H9 (cell line): ENCODE data around the gene EFNA5. TPM values are rescaled to one million over a fixed set of nuclear protein-coding genes. Genes with fewer than 3 reads are reported as not detected.

Experiments
- DNase-seq: peaks from one replicate; pipeline ENCODE4 v3.0.0-alpha.2; 2017
- H2AFZ ChIP-seq: one replicate; pipeline ENCODE4 v1.6.1; 2013; ENCODE audit warnings: mild to moderate bottlenecking, low read length, control low read depth, moderate library complexity
- H2AK5ac ChIP-seq: 2 replicates; pipeline ENCODE4 v1.6.1; 2013; ENCODE audit warnings: low read length, control low read depth, mixed read lengths; ENCODE audit not compliant: insufficient read length
- H2BK120ac ChIP-seq: one replicate; pipeline ENCODE4 v1.6.1; 2013; ENCODE audit warnings: low read depth, mild to moderate bottlenecking, low read length, control low read depth, inconsistent platforms; ENCODE audit not compliant: poor library complexity, severe bottlenecking
- H2BK12ac ChIP-seq: 2 replicates; pipeline ENCODE4 v1.6.1; 2013; ENCODE audit warnings: low read length, control low read depth, mixed read lengths, low read depth; ENCODE audit not compliant: insufficient read length
- H2BK15ac ChIP-seq: 2 replicates; pipeline ENCODE4 v1.6.1; 2013; ENCODE audit warnings: low read depth, low read length, control low read depth
- H2BK20ac ChIP-seq: one replicate; pipeline ENCODE4 v1.6.1; 2013; ENCODE audit warnings: low read depth, mild to moderate bottlenecking, low read length, control low read depth, inconsistent platforms; ENCODE audit not compliant: poor library complexity, severe bottlenecking
- H2BK5ac ChIP-seq: 2 replicates; pipeline ENCODE4 v1.6.1; 2013; ENCODE audit warnings: low read length, control low read depth, mixed read lengths; ENCODE audit not compliant: insufficient read length
- H3K14ac ChIP-seq: 2 replicates; pipeline ENCODE4 v1.6.1; 2013; ENCODE audit warnings: low read length, control low read depth; ENCODE audit not compliant: insufficient read depth
- H3K18ac ChIP-seq: 2 replicates; pipeline ENCODE4 v1.6.1; 2013; ENCODE audit warnings: low read depth, mild to moderate bottlenecking, mixed read lengths, low read length, control low read depth; ENCODE audit not compliant: insufficient read length
- H3K23ac ChIP-seq: 2 replicates; pipeline ENCODE4 v1.6.1; 2013; ENCODE audit warnings: low read length, control low read depth, mixed read lengths, low read depth; ENCODE audit not compliant: insufficient read length
- H3K23me2 ChIP-seq: 2 replicates; pipeline ENCODE4 v1.6.1; 2013; ENCODE audit warnings: low read depth, mild to moderate bottlenecking, mixed read lengths, low read length, control low read depth; ENCODE audit not compliant: insufficient read length, poor library complexity, severe bottlenecking
- H3K27ac ChIP-seq: 2 replicates; pipeline ENCODE4 v1.5.1; 2013; ENCODE audit warnings: low read length, control low read depth, mixed read lengths, low read depth; ENCODE audit not compliant: insufficient read length
- H3K27me3 ChIP-seq: 2 replicates; pipeline ENCODE4 v1.6.1; 2013; ENCODE audit warnings: low read length, control low read depth, inconsistent platforms; ENCODE audit not compliant: insufficient read depth
- H3K4ac ChIP-seq: 2 replicates; pipeline ENCODE4 v1.6.1; 2013; ENCODE audit warnings: low read depth, mild to moderate bottlenecking, control low read depth, inconsistent platforms, low read length, moderate library complexity
- H3K4me1 ChIP-seq: 2 replicates; pipeline ENCODE4 v1.6.1; 2013; ENCODE audit warnings: low read length, control low read depth, inconsistent platforms; ENCODE audit not compliant: insufficient read depth
- H3K4me2 ChIP-seq: 2 replicates; pipeline ENCODE4 v1.6.1; 2013; ENCODE audit warnings: low read length, control low read depth, mixed read lengths; ENCODE audit not compliant: insufficient read length, insufficient read depth
- H3K56ac ChIP-seq: 2 replicates; pipeline ENCODE4 v1.6.1; 2013; ENCODE audit warnings: low read depth, mild to moderate bottlenecking, mixed read lengths, low read length, control low read depth; ENCODE audit not compliant: insufficient read length
- H3K79me1 ChIP-seq: 2 replicates; pipeline ENCODE4 v1.6.1; 2013; ENCODE audit warnings: low read depth, mild to moderate bottlenecking, moderate library complexity, low read length, control low read depth, inconsistent platforms; ENCODE audit not compliant: insufficient read depth, poor library complexity, severe bottlenecking
- H3K79me2 ChIP-seq: 2 replicates; pipeline ENCODE4 v1.6.1; 2013; ENCODE audit warnings: low read length, control low read depth, inconsistent platforms; ENCODE audit not compliant: insufficient read depth
- H3K9ac ChIP-seq: 2 replicates; pipeline ENCODE4 v1.6.1; 2013; ENCODE audit warnings: low read length, control low read depth, mixed read lengths; ENCODE audit not compliant: insufficient read length; ENCODE audit errors: extremely low read depth
- H3K9me3 ChIP-seq: one replicate; pipeline ENCODE4 v1.6.1; 2013; ENCODE audit warnings: low read depth, low read length, inconsistent platforms; ENCODE audit not compliant: control insufficient read depth
- H3T11ph ChIP-seq: one replicate; pipeline ENCODE4 v1.6.1; 2013; ENCODE audit warnings: mild to moderate bottlenecking, low read length, control low read depth, inconsistent platforms
- H4K20me1 ChIP-seq: one replicate; pipeline ENCODE4 v1.6.1; 2013; ENCODE audit not compliant: control insufficient read depth, insufficient read length, insufficient read depth
- H4K5ac ChIP-seq: 2 replicates; pipeline ENCODE4 v1.6.1; 2013; ENCODE audit warnings: low read depth, mild to moderate bottlenecking, mixed read lengths, low read length, control low read depth; ENCODE audit not compliant: insufficient read length
- H4K8ac ChIP-seq: replicated peaks from 2 replicates; pipeline ENCODE4 v1.6.1; 2013; ENCODE audit warnings: low read length, control low read depth, mixed read lengths, low read depth; ENCODE audit not compliant: insufficient read length
- H4K91ac ChIP-seq: 2 replicates; pipeline ENCODE4 v1.6.1; 2013; ENCODE audit warnings: low read depth, mild to moderate bottlenecking, moderate library complexity, mixed read lengths, low read length, control low read depth; ENCODE audit not compliant: insufficient read length
- H3K27ac Mint-ChIP-seq, 3 experiments: 2 replicates in 2 of 3; 3 replicates in 1 of 3; pipeline ENCODE4 v1.8.0; 2020 to 2021; ENCODE audit warnings: mixed read lengths in 3 of 3, mild to moderate bottlenecking in 1 of 3, moderate library complexity in 1 of 3
- H3K27me3 Mint-ChIP-seq: 2 replicates; pipeline ENCODE4 v1.8.0; 2021; ENCODE audit warnings: low read depth, mild to moderate bottlenecking, moderate library complexity, mixed read lengths
- H3K36me3 Mint-ChIP-seq, 3 experiments: 2 replicates in 2 of 3; 3 replicates in 1 of 3; pipeline ENCODE4 v1.8.0; 2020 to 2021; ENCODE audit warnings: low read depth in 3 of 3, mixed read lengths in 3 of 3; ENCODE audit not compliant: insufficient read depth in 1 of 3
- H3K4me1 Mint-ChIP-seq, 2 experiments: 2 replicates each; pipeline ENCODE4 v1.8.0; 2020; ENCODE audit warnings: mixed read lengths in 2 of 2
- H3K4me3 Mint-ChIP-seq, 2 experiments: 2 replicates in 1 of 2; 3 replicates in 1 of 2; pipeline ENCODE4 v1.8.0; 2020 to 2021; ENCODE audit warnings: mild to moderate bottlenecking in 2 of 2, mixed read lengths in 2 of 2, moderate library complexity in 1 of 2
- H3K9me3 Mint-ChIP-seq, 2 experiments: 2 replicates in 1 of 2; 3 replicates in 1 of 2; pipeline ENCODE4 v1.8.0; 2020; ENCODE audit warnings: mild to moderate bottlenecking in 2 of 2, mixed read lengths in 2 of 2, moderate library complexity in 1 of 2
- CTCF ChIP-seq: fragments of 200-600 bp; sonication (generic); conservative IDR thresholded peaks from 3 replicates; pipeline ENCODE4 v1.8.0; 2021; ENCODE audit warnings: antibody characterized with exemption, mild to moderate bottlenecking
- WGBS: extraction: QIAGEN DNeasy Blood & Tissue Kit; methylation state at CpG from one replicate; pipeline ENCODE4 v1.1.7; 2013; ENCODE audit warnings: missing lambda C conversion rate, low lambda C conversion rate, mixed read lengths; ENCODE audit not compliant: insufficient read length; ENCODE audit errors: extremely low coverage; 5-methylcytosine and 5-hydroxymethylcytosine counted together
- total RNA-seq: library from RNA; stranded (reverse); gene quantifications from 2 replicates; pipeline ENCODE4 v1.2.1, GENCODE V29; 2021

EFNA5 gene
- total RNA-seq, 1 experiment from 2014 or later = 20.4 TPM

GRCh38 chr5:107630184-107630583, 40.6 kb downstream of the EFNA5 start:
- H3K4me3 Mint-ChIP-seq = no peak overlapping the region
- no peaks in the 10 kb centered on the region for H3K9me3 Mint-ChIP-seq
- TF ChIP-seq CTCF = no peak
- Histone ChIP-seq H3K4ac (no peak overlapping the region), H4K8ac (no peak overlapping the region), H4K91ac (no peak overlapping the region), H2BK12ac (no peak overlapping the region), H2BK5ac (no peak overlapping the region), H3K27me3 (no peaks in the 10 kb centered on the region), H3K23ac (no peak overlapping the region), H3K14ac (no peak overlapping the region), H3K27ac (no peak overlapping the region), H3K9ac (no peak overlapping the region), H2BK15ac (no peak overlapping the region), H2AK5ac (no peak overlapping the region), H3K4me2 (no peak overlapping the region), H3K79me2 (no peaks in the 10 kb centered on the region), H3K23me2 (no peaks in the 10 kb centered on the region), H3K18ac (no peak overlapping the region), H3K4me1 (peaks cover 2% of the 10 kb centered on the region; the same call in 1 of the 2 replicates), H3K79me1 (no peaks in the 10 kb centered on the region), H3K9me3 (no peaks in the 10 kb centered on the region), H4K5ac (no peak overlapping the region), H4K20me1 (no peaks in the 10 kb centered on the region), H2BK120ac (no peak overlapping the region), H2AFZ (no peak overlapping the region), H2BK20ac (no peak overlapping the region), H3T11ph (no peak overlapping the region), H3K56ac (no peak overlapping the region)
- H3K27me3 Mint-ChIP-seq = no peaks in the 10 kb centered on the region
- no peak overlapping the region for H3K27ac Mint-ChIP-seq
- peaks cover 29 to 34% of the 10 kb centered on the region in 2 experiments for H3K4me1 Mint-ChIP-seq
- DNase-seq = no peak
- whole genome bisulfite sequencing = no CpG with 5 or more reads among the region's 2 CpGs
- H3K36me3 Mint-ChIP-seq = no peaks in the 10 kb centered on the region; a peak in 1 of 7 replicates
